ENCODE data around the gene DND1.
"Not testable (repeated sequence)": the region's sequence is repeated elsewhere in the genome, so short reads cannot be mapped to it uniquely, and the experiment has no call there.

GRCh38 chr5:140638898-140639147, 34.6 kb downstream of the DND1 start:
- TF ChIP-seq CTCF, MAX (IDR thresholded peaks at IDR 0.05; ENCODE audit: low read depth, low read length): not testable (repeated sequence)
